SK-N-SH treated with all-trans-retinoic acid at 6 μM for 48 hours (cell line): ENCODE data around the gene CSNK1D.

Experiments
- ARNTL ChIP-seq: fragments of 450-650 bp; formaldehyde crosslinking; IDR thresholded peaks from 2 replicates; pipeline ENCODE4 v1.5.0; 2020; ENCODE audit warnings: low read depth, mild to moderate bottlenecking, moderate library complexity, borderline replicate concordance
- ESRRG ChIP-seq: fragments of 250-450 bp; sonication (Bioruptor Pico); IDR thresholded peaks from 2 replicates; pipeline ENCODE4 v1.6.1; 2021; ENCODE audit warnings: mild to moderate bottlenecking
- ISL1 ChIP-seq: fragments of 250-450 bp; sonication (Bioruptor Pico); IDR thresholded peaks from 2 replicates; pipeline ENCODE4 v2.1.2; 2022; ENCODE audit warnings: mild to moderate bottlenecking, moderate library complexity
- OSR1 ChIP-seq: fragments of 250-450 bp; sonication (Bioruptor Pico); IDR thresholded peaks from 2 replicates; pipeline ENCODE4 v1.8.0; 2022; ENCODE audit warnings: moderate library complexity, mild to moderate bottlenecking, inconsistent platforms
- RARB ChIP-seq: fragments of 250-450 bp; sonication (Bioruptor Pico); IDR thresholded peaks from 2 replicates; pipeline ENCODE4 v1.8.0; 2021; ENCODE audit warnings: mild to moderate bottlenecking, moderate library complexity
- SNAI2 ChIP-seq: fragments of 250-450 bp; sonication (Bioruptor Pico); IDR thresholded peaks from 2 replicates; pipeline ENCODE4 v1.5.0; 2020; ENCODE audit warnings: mild to moderate bottlenecking, moderate library complexity
- TOX ChIP-seq: fragments of 250-450 bp; sonication (Bioruptor Pico); IDR thresholded peaks from 2 replicates; pipeline ENCODE4 v1.8.0; 2021; ENCODE audit warnings: mild to moderate bottlenecking, moderate library complexity, borderline replicate concordance
- ZFP3 ChIP-seq: fragments of 250-450 bp; sonication (Bioruptor Pico); IDR thresholded peaks from 2 replicates; pipeline ENCODE4 v1.5.0; 2020; ENCODE audit warnings: mild to moderate bottlenecking, moderate library complexity
- ZFP30 ChIP-seq: fragments of 450-650 bp; formaldehyde crosslinking; IDR thresholded peaks from 2 replicates; pipeline ENCODE4 v1.5.0; 2022; ENCODE audit warnings: mild to moderate bottlenecking, moderate library complexity
- ZNF70 ChIP-seq: fragments of 450-650 bp; formaldehyde crosslinking; IDR thresholded peaks from 2 replicates; pipeline ENCODE4 v1.5.0; 2020; ENCODE audit warnings: mild to moderate bottlenecking, moderate library complexity
- ZNF8 ChIP-seq: fragments of 450-650 bp; formaldehyde crosslinking; IDR thresholded peaks from 2 replicates; pipeline ENCODE4 v1.5.0; 2020; ENCODE audit warnings: mild to moderate bottlenecking, moderate library complexity
- TF ChIP-seq, protein P1 (sequence below): fragments of 250-450 bp; sonication (Bioruptor Pico); IDR thresholded peaks from 2 replicates; pipeline ENCODE4 v1.8.0; 2021; ENCODE audit warnings: low read depth, mild to moderate bottlenecking, moderate library complexity, borderline replicate concordance
- TF ChIP-seq, protein P2 (sequence below): fragments of 250-450 bp; sonication (Bioruptor Pico); IDR thresholded peaks from 2 replicates; pipeline ENCODE4 v1.5.0; 2020; ENCODE audit warnings: mild to moderate bottlenecking, moderate library complexity
- TF ChIP-seq, protein P3 (sequence below): fragments of 250-450 bp; sonication (Bioruptor Pico); IDR thresholded peaks from 2 replicates; pipeline ENCODE4 v1.8.0; 2020; ENCODE audit warnings: mild to moderate bottlenecking, moderate library complexity, borderline replicate concordance

DNA sequence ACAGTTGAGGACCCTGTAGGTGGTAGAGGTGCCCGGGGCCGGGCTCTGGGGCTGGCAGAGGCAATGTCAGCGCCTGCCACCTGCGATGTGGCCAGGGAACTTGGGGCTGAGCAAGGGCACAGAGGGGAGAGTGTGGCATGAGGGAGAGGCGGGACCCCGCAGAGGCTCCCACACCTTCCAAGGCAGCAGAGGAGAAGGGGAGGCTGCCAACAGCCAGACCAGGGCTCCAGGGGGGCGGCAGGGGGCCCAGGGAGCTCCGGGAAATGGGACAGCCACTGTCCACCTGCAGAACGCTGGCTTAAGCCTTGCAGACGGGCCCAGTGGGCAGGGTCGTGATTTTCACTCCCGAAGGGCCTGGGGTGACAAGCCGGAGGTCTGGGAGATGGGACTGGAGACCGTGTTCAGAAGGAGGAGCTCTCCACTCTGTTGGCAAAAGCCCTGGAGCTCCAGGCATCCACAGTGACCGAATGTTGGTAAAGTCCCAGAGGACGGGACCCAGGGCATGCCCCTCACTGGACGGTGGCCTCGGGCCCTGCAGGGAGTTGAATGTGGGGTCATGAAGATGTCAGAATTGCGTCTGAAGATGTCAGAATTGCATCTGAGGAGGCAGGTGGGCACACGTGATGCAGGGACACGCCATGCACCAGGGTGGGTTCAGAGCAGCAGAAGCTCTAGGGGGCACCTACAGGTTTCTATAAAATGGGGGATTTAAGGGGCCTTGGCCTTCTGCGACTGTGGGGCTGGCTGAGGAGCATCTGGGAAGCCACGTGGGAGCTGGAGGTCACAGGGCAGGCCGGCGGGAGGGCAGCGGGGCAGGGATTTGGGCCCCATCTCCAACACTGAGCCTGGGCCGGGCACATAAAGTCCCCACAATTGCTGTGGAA, 25.3 kb upstream of the CSNK1D start:
- TF ChIP-seq, protein P1, sequence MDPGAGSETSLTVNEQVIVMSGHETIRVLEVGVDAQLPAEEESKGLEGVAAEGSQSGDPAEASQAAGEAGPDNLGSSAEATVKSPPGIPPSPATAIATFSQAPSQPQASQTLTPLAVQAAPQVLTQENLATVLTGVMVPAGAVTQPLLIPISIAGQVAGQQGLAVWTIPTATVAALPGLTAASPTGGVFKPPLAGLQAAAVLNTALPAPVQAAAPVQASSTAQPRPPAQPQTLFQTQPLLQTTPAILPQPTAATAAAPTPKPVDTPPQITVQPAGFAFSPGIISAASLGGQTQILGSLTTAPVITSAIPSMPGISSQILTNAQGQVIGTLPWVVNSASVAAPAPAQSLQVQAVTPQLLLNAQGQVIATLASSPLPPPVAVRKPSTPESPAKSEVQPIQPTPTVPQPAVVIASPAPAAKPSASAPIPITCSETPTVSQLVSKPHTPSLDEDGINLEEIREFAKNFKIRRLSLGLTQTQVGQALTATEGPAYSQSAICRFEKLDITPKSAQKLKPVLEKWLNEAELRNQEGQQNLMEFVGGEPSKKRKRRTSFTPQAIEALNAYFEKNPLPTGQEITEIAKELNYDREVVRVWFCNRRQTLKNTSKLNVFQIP (CRISPR knock-in tag), result no peak
- no peak for TF ChIP-seq ARNTL (CRISPR knock-in tag)
- TF ChIP-seq TOX (CRISPR knock-in tag), result no peak
- TF ChIP-seq ZNF70 (CRISPR knock-in tag), result no peak
- no peak for TF ChIP-seq RARB (CRISPR knock-in tag)
- TF ChIP-seq ZFP3 (CRISPR knock-in tag), result no peak
- TF ChIP-seq SNAI2, result no peak
- TF ChIP-seq ISL1 (CRISPR knock-in tag), result no peak
- no peak for TF ChIP-seq OSR1
- TF ChIP-seq, protein P2, sequence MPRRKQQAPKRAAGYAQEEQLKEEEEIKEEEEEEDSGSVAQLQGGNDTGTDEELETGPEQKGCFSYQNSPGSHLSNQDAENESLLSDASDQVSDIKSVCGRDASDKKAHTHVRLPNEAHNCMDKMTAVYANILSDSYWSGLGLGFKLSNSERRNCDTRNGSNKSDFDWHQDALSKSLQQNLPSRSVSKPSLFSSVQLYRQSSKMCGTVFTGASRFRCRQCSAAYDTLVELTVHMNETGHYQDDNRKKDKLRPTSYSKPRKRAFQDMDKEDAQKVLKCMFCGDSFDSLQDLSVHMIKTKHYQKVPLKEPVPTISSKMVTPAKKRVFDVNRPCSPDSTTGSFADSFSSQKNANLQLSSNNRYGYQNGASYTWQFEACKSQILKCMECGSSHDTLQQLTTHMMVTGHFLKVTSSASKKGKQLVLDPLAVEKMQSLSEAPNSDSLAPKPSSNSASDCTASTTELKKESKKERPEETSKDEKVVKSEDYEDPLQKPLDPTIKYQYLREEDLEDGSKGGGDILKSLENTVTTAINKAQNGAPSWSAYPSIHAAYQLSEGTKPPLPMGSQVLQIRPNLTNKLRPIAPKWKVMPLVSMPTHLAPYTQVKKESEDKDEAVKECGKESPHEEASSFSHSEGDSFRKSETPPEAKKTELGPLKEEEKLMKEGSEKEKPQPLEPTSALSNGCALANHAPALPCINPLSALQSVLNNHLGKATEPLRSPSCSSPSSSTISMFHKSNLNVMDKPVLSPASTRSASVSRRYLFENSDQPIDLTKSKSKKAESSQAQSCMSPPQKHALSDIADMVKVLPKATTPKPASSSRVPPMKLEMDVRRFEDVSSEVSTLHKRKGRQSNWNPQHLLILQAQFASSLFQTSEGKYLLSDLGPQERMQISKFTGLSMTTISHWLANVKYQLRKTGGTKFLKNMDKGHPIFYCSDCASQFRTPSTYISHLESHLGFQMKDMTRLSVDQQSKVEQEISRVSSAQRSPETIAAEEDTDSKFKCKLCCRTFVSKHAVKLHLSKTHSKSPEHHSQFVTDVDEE (CRISPR knock-in tag), result no peak
- TF ChIP-seq ZFP30 (CRISPR knock-in tag), result no peak
- TF ChIP-seq ZNF8, result no peak
- TF ChIP-seq, protein P3, sequence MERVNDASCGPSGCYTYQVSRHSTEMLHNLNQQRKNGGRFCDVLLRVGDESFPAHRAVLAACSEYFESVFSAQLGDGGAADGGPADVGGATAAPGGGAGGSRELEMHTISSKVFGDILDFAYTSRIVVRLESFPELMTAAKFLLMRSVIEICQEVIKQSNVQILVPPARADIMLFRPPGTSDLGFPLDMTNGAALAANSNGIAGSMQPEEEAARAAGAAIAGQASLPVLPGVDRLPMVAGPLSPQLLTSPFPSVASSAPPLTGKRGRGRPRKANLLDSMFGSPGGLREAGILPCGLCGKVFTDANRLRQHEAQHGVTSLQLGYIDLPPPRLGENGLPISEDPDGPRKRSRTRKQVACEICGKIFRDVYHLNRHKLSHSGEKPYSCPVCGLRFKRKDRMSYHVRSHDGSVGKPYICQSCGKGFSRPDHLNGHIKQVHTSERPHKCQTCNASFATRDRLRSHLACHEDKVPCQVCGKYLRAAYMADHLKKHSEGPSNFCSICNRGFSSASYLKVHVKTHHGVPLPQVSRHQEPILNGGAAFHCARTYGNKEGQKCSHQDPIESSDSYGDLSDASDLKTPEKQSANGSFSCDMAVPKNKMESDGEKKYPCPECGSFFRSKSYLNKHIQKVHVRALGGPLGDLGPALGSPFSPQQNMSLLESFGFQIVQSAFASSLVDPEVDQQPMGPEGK (CRISPR knock-in tag), result no peak
- TF ChIP-seq ESRRG (CRISPR knock-in tag), result no peak
